Heart left ventricle (tissue), 16 donors: Measurements from ENCODE around the gene DMTF1. TPM values are rescaled to one million over a fixed set of nuclear protein-coding genes. Genes with fewer than 3 reads are reported as not detected.

Experiments used
- ATAC-seq, 4 donors: fragments of 200-7000 bp; cut with Tn5 transposase; one replicate each; pipeline ENCODE4 v1.9.1; 2020 to 2022; ENCODE audit warnings: moderate library complexity in 4 of 4, mild to moderate bottlenecking in 3 of 4, moderate number of reproducible peaks in 1 of 4
- DNase-seq, 5 donors: peaks; one replicate each; pipeline ENCODE4 v3.0.0-alpha.2; 2020
- H3K27ac ChIP-seq, 12 donors: fragments of 200-600 bp; sonication (generic) in 4 of 12; one replicate each; pipeline versions ENCODE4 v1.5.0 to v1.8.0; 2016 to 2022; ENCODE audit warnings: mild to moderate bottlenecking in 2 of 12
- H3K27me3 ChIP-seq, 9 donors: fragments of 200-600 bp; sonication (generic) in 2 of 9; one replicate each; pipeline versions ENCODE4 v1.5.1 to v1.8.0; 2016 to 2022; ENCODE audit warnings: mild to moderate bottlenecking in 3 of 9
- H3K36me3 ChIP-seq, 9 donors: fragments of 200-600 bp; sonication (generic) in 2 of 9; one replicate each; pipeline versions ENCODE4 v1.5.0 to v1.8.0; 2018 to 2022; ENCODE audit warnings: mild to moderate bottlenecking in 2 of 9
- H3K4me1 ChIP-seq, 12 donors: fragments of 200-600 bp; sonication (generic) in 4 of 12; one replicate each; pipeline versions ENCODE4 v1.5.0 to v1.8.0; 2016 to 2022; ENCODE audit warnings: mild to moderate bottlenecking in 3 of 12
- H3K4me3 ChIP-seq, 12 donors: fragments of 200-600 bp; sonication (generic) in 4 of 12; one replicate each; pipeline versions ENCODE4 v1.5.0 to v1.8.0; 2017 to 2022; ENCODE audit warnings: mild to moderate bottlenecking in 9 of 12, moderate library complexity in 4 of 12
- H3K9me3 ChIP-seq, 12 donors: fragments of 200-600 bp; sonication (generic) in 4 of 12; one replicate each; pipeline versions ENCODE4 v1.5.0 to v1.8.0; 2016 to 2022; ENCODE audit warnings: mild to moderate bottlenecking in 1 of 12
- POLR2A ChIP-seq, 2 donors: fragments of 450-650 bp; IDR thresholded peaks; one replicate each; pipeline ENCODE4 v1.6.1; 2017; ENCODE audit warnings: antibody characterized with exemption in 2 of 2, mild to moderate bottlenecking in 2 of 2, moderate library complexity in 2 of 2
- WGBS, 4 donors: extraction: QIAGEN DNeasy Blood & Tissue Kit in 2 of 4; methylation state at CpG; one replicate each; pipeline versions ENCODE4 v1.1.5 to v1.1.7; 2013 to 2018; 5-methylcytosine and 5-hydroxymethylcytosine counted together
- intact Hi-C, 10 donors: fragments of 100-400 bp; cut with DNase I; formaldehyde crosslinking; loops; one replicate each; pipeline versions ENCODE4 v1.11.1 to v1.14.2; 2022
- polyA plus RNA-seq, 2 donors: library from polyadenylated mRNA; stranded (reverse); fragments of 200-250 nt; gene quantifications; one replicate each; pipeline ENCODE4 v1.2.3, GENCODE V29; 2013
- total RNA-seq, 9 donors: library from RNA; depleted of rRNA in 2 of 9; stranded (reverse); fragments of >200 nt in 2 of 9; fragmentation: NEBNext Ultra II Directional in 3 of 9; extraction: Animal tissue kit (Norgen Biotek cat#: 25700) in 3 of 9; gene quantifications; one replicate each; pipeline versions ENCODE4 v1.1.0 to v1.2.4, GENCODE V29; 2016 to 2023
- TF ChIP-seq, protein P1 (sequence below), 12 donors: fragments of 200-600 bp; sonication (generic) in 4 of 12; IDR thresholded peaks; one replicate each; pipeline versions ENCODE4 v1.5.0 to v1.8.0; 2018 to 2022; ENCODE audit warnings: antibody characterized with exemption in 12 of 12, mild to moderate bottlenecking in 5 of 12
- donor health status: ischemic (EF 13 %, LVEDD 7.1; RV severe dilation, severe dysfunction).
- donor health status: healthy with polysubstance abuse.
- donor health status: DM: no; HTN: yes; CAD: no.
- donor health status: DM: no; HTN: no; CAD: no.
- donor health status: ischemic (EF 25% LVEDD 6.9; RV normal size, moderate dysfunction).
- donor health status: ischemic (EF 25% LVEDD 5.7; RV mildly dilated, moderate dysfunction).
- donor health status: healthy.
- donor health status: DM: yes; HTN: yes; CAD: no.
- donor health status: ischemic (EF 35%, LVEDD 5.7; RV mildly dilated, moderate dysfunction).
- donor health status: nonischemic (EF 11% LVEDD 7.7; RV severe dilation, severe dysfunction).
- donor health status: DM: yes; HTN: yes; CAD: no.
- donor health status: PGD.
- donor health status: ischemic (EF 29% LVEDD 5.4; RV normal size, mild dysfunction).
- donor health status: nonischemic (EF 23%, LVEDD 6.1; RV moderate dilation, normal function).

Gene DMTF1
- total and polyA plus RNA-seq, 11 donors = 13.5 to 43.3 (median 21.3) TPM

GRCh38 chr7:87215046-87215445 is 62.8 kb downstream of the DMTF1 start:
- Histone ChIP-seq H3K27me3 (no peaks in the 10 kb centered on the region), H3K9me3 (no peaks in the 10 kb centered on the region), H3K4me3 (no peak overlapping the region), H3K27ac (no peak overlapping the region), H3K36me3 (peaks cover 0 to 5% (median 0%) of the 10 kb centered on the region in 9 donors), H3K4me1 (peaks cover 0 to 73% (median 22%) of the 10 kb centered on the region in 12 donors)
- WGBS, 4 donors = 96 to 100% (median 98%) methylated on average over 3 of the region's 3 CpGs
- DNase-seq (no peak), ATAC-seq (no peak)
- intact Hi-C loops = loop anchor here in 3 of 10 donors (5.0 to 10.0 kb wide), 2 partner anchors 63 to 160 kb away; partner anchors contain the start of genes DMTF1 (in 2 of the 3) and ELAPOR2 (in 1 of the 3)
- TF ChIP-seq, protein P1, sequence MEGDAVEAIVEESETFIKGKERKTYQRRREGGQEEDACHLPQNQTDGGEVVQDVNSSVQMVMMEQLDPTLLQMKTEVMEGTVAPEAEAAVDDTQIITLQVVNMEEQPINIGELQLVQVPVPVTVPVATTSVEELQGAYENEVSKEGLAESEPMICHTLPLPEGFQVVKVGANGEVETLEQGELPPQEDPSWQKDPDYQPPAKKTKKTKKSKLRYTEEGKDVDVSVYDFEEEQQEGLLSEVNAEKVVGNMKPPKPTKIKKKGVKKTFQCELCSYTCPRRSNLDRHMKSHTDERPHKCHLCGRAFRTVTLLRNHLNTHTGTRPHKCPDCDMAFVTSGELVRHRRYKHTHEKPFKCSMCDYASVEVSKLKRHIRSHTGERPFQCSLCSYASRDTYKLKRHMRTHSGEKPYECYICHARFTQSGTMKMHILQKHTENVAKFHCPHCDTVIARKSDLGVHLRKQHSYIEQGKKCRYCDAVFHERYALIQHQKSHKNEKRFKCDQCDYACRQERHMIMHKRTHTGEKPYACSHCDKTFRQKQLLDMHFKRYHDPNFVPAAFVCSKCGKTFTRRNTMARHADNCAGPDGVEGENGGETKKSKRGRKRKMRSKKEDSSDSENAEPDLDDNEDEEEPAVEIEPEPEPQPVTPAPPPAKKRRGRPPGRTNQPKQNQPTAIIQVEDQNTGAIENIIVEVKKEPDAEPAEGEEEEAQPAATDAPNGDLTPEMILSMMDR (IDR thresholded peaks at IDR 0.05) = no peak
- no peak for TF ChIP-seq POLR2A (IDR thresholded peaks at IDR 0.05)

DNA sequence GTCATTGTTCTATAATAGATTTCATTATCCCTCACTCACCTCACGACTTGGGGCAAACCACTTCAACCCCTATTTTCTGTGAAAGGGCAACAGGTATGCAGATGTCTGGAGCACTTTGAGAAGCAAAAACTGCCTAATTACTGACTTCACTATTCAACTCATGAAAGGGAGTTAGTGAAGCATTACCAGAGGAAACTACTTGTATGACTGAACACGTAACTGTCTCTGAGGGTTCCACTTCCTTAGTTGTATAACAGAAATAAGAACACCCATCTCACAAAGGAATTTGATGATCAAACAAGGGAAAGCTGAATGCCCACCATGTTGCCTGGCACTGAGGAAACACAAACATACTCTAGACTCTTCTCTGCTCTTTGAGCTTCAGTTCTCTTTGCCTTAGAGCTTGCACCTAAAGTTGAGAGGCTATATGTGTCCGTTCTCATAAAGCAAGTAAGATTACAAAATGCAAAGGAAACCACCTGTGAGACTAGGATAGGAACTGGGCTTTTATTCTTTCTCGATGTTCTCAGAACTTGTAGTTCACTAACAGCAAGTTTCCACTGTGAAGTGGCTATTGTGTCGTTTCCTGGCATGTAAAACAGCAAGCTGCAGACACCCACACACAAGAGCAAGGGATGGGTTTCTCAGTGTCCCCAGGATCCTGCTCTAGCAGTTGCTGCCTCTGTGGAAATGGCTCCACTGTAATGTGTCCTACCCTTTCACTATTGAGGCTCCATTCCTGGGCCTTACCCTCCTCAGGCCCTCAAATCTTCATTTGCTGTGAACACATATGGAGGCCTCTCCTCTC is 64.7 kb downstream of the DMTF1 start:
- intact Hi-C loops = loop anchor here in 3 of 10 donors (5.0 to 10.0 kb wide), 2 partner anchors 65 to 162 kb away; partner anchors contain the start of genes DMTF1 (in 2 of the 3) and ELAPOR2 (in 1 of the 3)

DNA sequence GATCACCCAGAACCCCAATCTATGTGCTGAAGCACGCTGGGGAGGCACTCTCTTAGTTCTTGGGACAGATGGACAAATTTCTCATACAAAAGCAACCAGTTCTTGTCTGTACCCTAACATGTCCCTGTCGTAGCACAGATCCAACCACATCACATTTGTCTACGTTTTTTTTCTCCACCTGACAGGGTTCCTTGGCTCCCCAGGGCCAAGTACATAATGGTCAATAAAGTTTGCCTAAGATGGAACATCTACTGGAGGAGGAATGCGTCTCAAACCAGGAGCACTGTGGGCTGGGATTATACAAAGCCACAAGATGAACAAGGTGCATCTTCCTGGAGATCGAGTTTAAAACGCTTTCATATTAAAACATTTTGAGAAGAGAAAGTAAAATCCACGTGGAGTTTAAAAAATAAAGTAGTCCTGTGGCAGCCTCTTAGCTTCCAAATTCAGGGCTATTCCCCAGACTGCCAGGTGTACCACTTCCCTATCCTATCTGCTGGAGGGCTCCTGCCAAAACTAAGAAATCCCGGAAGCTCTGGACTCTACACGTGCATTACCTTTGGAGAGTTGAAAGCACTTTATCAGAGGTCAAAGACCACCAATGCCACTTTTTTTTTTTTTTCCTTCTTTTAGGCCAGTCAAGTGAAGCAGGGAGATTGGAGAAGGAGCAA is 65.9 kb downstream of the DMTF1 start:
- intact Hi-C loops = loop anchor here in 3 of 10 donors (2.0 to 10.0 kb wide), 3 partner anchors 65 to 163 kb away; partner anchors contain the start of genes DMTF1 (in 3 of the 3) and ELAPOR2 (in 1 of the 3)
- peaks cover 0 to 63% (median 14%) of the 10 kb centered on the region in 12 donors for H3K4me1 ChIP-seq
- no peaks in the 10 kb centered on the region for H3K9me3 ChIP-seq

More for the DNA sequence above, 64.7 kb downstream of the DMTF1 start:
- Histone ChIP-seq H3K27me3 (peaks cover 0 to 5% (median 0%) of the 10 kb centered on the region in 9 donors), H3K9me3 (no peaks in the 10 kb centered on the region), H3K27ac (peak overlapping the region in 9 of 12 donors; percentile 0 to 91 (median 39)), H3K4me1 (peaks cover 0 to 75% (median 24%) of the 10 kb centered on the region in 12 donors), H3K36me3 (no peaks in the 10 kb centered on the region), H3K4me3 (peak overlapping the region in 5 of 12 donors; percentile 3 to 88 (median 20))
- 54 to 59% (median 57%) methylated on average over 5 of the region's 5 CpGs for WGBS, 4 donors
- DNase-seq (no peak), ATAC-seq (no peak)
- TF ChIP-seq, protein P1 (IDR thresholded peaks at IDR 0.05) = no peak
- no peak for TF ChIP-seq POLR2A (IDR thresholded peaks at IDR 0.05)

More for the DNA sequence above, 65.9 kb downstream of the DMTF1 start:
- Histone ChIP-seq H3K27ac (peak overlapping the region in 9 of 12 donors; percentile 28 to 91 (median 87)), H3K36me3 (no peaks in the 10 kb centered on the region), H3K4me3 (peak overlapping the region in 10 of 12 donors; percentile 65 to 94 (median 88)), H3K27me3 (peaks cover 0 to 13% (median 0%) of the 10 kb centered on the region in 9 donors)
- WGBS, 4 donors = 67 to 79% (median 72%) methylated on average over 9 of the region's 9 CpGs
- TF ChIP-seq, protein P1 (IDR thresholded peaks at IDR 0.05) = no peak
- TF ChIP-seq POLR2A (IDR thresholded peaks at IDR 0.05) = no peak
- ATAC-seq (no peak), DNase-seq (no peak)
